Stimulated activated CD4-positive, alpha-beta T cell treated with anti-CD3 and anti-CD28 coated beads, Interleukin-12 subunit alpha, Interleukin-12 subunit beta, amount 100 ng/mL, for 4 hours (primary cell): ENCODE data around the gene TLCD3A.
"Not testable (repeated sequence)": the region's sequence is repeated elsewhere in the genome, so short reads cannot be mapped to it uniquely, and the experiment has no call there.

Experiments
- DNase-seq: peaks from one replicate; pipeline ENCODE4 v3.0.0-alpha.2; 2020

The TLCD3A gene

DNA sequence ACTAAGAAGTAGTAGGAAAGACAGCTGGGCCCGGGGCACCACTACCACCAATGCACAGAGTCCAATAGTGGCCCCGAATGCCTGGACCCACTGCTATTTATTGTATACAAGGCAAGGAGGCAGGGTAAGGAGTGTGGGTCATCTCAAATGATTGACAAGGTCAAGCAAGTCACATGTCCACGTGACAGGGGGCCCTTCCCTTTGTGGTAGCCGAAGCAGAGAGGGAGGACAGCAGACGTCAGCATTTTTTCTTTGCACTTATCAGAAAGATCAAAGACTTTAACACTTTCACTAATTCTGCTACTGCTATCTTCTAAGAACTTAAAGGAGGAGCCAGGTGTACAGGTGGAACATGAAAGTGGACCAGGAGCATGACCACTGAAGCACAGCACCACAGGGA lies 24.3 kb upstream of the TLCD3A start:
- DNase-seq, result no peak

DNA sequence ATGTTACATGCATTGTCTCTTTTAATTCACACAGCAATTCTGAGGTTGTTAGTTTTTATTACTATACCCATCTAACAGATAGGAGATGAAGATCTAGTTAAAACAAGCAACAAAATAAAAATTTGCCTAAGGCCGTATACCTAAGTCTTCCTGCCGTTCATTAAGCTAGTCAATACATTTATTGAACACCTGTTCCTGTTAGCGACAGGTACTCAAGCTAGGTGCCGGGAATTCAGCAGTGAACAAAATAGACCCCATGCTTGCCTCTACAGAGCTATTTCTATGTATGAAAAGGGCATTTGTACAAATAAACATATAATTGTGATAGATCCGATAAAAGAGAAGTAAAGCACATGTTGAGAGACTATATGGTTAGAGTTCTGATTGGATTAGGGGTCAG lies 14.3 kb upstream of the TLCD3A start:
- no peak for DNase-seq

DNA sequence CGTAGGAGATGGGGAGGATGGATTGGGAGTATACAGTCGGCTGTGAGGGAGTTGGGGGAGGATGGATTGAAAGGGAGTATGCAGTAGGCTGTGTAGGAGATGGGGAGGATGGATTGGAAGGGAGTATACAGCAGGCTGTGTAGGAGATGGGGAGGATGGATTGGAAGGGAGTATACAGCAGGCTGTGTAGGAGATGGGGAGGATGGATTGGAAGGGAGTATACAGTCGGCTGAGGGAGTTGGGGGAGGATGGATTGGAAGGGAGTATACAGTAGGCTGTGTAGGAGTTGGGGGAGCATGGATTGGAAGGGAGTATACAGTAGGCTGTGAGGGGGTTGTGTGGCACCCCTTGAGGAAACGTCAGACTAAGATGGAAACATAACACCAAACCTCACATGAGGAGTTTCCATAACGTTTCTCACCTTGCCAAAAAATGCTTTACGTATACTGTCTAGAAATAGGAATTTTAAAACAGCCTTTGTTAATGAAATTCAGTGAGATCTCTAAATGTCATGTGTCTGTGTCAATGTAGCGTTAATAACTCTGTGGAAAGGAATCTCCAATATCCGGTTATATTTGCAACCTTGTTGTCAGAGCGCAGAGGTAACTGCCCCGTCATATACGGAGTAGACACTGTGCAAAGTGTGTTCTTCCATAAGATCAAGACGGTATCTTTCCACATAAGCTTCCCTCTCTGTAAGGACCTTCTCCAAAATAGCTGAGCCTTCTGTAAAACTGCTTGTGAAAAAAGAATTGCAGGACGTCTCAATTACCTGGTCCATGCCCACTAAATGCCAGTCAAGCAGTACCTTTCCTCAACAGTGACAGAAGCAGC lies 11.5 kb upstream of the TLCD3A start:
- no peak for DNase-seq

DNA sequence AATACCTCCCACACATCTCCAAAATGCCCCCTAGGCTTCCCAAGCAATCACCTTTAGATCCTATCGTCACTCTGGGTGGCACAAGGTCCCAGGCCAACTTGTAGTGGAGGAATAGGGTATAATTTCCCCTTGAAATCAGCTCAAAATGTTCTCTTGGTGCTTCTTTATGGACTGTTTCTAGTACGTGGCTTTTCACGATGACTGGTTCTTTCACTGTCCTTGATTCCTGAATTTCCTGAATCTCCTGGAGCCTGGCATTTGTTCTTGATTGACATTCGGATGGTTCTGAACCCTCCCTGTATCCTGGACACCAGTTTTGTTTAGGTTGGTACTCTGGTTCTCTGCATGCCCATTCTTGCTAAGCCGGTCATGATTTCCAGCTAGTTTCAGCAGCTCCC lies 10.9 kb upstream of the TLCD3A start:
- no peak for DNase-seq

DNA sequence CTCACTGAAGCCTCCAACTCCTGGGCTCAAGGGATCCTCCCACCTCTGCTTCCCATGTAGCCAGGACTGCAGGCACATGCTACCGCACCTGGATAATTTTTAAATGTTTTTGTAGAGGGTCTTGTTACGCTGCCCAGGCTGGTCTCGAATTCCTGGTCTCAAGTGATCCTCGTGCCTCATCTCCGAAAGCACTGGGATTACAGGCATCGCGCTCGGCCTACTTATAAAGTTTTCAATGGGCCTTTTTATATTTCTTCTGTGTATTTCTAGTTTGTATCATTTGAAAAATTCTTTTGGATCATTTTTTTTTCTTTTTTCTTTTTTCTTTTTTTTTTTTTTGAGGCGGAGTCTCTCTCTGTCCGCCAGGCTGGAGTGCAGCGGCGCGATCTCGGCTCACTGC lies 7.3 kb upstream of the TLCD3A start:
- DNase-seq, result no peak

DNA sequence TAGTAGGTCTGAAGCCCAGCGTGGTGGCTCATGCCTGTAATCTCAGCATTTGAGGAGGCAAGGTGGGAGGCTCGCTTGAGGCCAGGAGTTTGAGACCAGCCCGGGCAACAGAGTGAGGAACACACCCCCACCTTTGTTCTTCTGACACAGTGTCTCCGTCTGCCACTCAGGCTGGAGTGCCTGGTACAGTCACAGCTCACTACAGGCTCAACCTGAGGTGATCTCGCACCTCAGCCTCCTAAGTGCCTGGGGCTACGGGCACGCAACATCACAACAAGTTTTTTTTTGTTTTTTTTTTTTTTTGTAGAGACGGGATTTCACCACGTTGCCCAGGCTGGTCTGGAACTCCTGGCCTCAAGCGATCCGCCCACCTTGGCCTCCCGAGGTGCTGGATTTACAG lies 6.7 kb upstream of the TLCD3A start:
- DNase-seq, result no peak

DNA sequence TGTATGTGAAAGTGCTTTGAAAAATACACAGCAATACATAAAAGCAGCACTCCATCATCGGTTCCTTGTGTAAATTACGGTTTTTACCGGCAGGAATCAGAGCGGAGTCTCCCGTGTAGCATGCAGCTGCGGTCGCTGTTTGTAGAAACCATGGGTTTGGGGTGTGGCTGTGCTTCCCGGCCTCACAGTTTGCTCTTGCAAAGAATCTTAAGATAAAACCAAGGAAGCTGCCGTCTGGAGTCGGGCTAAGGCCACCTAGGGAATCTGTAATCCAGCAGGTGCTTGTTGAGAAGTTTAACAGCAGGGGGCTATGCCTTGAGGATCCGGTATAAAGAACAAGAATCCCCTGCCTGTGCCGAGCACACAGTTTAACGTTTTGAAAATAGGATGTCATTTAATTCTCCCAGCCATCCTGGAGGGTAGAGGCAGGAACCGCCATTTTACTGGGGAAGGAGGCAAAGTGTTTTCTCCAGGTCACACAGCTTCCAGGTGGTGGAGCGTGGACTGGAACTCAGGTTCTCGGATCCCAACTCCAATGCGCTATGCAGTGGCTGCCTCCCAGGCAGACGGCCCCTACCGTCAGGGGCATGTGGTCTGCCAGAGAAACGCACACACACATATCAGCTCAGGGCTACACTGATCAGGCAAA lies 6.0 kb upstream of the TLCD3A start:
- no peak for DNase-seq

DNA sequence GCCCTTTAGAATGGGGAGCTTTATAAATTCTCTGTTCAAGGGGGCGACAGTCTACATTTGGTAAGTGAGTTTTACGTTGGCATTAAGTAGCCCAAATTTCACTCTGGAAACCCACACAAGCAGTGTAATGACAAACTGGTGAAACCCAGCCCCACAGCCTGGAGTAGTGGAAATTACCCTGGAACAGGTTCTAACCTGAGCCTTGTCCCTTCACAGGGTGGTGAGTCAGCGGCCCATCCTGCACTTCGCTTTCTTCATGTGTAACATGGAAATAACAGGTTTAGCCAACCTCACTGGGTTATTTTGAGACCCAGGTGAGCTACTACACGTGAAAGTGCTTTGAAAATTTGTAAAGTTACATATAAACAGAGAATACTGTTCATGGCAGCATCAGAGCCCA lies 3.5 kb upstream of the TLCD3A start:
- DNase-seq, result no peak

DNA sequence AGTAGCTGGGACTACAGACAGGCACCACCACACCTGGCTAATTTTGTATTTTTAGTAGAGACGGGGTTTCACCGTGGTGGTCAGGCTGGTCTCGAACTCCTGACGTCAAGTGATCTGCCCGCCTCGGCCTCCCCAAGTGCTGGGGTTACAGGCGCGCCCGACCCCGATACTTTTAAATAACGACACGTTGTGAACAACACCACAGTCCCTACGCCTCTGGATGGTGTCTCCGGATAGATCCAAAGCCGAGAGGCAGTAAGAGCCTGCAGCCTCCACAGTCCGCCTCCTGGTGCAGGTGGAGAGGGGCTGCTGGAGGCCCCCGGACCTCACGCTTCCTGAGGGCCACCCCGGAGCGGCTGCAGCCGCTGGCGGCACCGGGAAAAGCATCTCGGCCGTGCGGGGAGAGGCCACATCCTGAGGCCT lies 741 bp upstream of the TLCD3A start:
- DNase-seq, result no peak

DNA sequence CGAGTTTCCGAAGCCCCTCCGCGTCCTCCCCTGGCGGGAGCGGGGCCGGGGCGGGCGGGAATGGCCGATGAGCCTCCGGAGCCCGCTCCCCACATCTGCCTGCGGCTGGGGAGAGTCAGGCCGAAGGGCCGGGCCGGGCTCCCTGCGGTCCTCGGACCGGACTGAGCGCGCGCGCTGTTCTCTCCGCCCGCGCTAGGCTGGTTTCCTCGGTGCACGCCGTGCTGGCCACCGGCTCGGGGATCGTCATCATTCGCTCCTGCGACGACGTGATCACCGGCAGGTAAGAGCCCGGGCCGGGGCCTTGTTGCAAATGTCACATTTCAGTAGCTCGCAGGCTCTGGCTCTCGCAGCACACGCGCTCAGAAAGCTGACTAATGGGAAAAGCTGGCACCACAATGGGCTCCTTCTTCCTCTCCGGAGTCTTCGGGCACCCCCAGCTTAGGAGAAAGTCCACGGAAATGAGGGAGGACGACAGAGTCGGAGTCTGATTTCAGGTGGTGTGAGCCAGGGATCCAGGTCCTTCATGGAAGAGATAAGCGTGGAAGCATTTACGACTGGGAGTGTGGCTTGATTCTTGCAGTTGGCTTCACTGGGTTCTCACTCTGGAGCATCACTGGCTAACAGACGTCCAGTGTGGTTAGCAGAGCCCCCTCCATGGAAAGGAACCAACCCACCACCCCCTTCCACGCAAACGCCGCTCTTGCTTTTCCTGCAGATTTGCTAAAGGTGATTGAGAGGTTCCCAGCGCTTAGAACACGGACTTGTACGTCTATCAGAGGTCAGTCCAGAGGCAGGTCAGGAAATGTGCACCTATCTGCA lies 715 bp downstream of the TLCD3A start:
- peak; percentile 28 for DNase-seq

DNA sequence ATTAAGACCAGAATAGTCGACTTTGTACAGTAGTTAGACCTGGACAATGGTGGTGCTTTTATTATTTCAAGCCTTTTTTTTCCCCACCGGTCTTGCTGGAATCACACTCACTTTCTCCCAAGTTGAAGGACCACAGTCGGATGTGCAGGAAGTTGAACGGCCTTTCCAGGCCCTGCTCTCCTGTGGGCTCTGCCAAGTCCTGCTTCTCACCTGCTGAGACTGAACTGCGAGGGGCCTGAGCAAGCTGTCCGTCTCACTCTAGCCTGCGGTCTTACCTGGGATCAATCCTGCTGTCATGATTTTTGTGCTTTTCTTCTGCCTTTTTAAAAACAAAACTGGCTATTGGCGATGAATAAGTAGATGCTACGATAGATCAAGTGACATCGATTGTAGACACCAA lies 1.3 kb downstream of the TLCD3A start:
- no peak for DNase-seq

DNA sequence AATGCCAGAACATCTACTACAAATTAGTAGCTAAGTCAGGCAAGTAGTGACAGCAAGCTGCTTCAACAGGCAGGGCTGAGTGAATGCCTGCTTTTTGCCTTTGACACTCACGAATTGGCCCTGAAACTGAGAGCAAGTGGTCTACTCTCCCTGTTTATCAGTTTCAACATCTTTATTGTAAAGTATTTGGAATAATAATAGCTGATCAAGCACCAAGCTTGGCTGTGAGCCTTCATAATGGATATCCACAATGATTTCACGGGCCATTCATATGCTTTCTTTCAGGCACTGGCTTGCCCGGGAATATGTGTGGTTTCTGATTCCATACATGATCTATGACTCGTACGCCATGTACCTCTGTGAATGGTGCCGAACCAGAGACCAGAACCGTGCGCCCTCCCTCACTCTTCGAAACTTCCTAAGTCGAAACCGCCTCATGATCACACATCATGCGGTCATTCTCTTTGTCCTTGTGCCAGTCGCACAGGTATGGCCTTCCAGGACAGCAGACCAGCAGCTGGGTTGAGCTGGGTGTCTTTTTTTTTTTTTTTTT lies 5.2 kb downstream of the TLCD3A start:
- no peak for DNase-seq

DNA sequence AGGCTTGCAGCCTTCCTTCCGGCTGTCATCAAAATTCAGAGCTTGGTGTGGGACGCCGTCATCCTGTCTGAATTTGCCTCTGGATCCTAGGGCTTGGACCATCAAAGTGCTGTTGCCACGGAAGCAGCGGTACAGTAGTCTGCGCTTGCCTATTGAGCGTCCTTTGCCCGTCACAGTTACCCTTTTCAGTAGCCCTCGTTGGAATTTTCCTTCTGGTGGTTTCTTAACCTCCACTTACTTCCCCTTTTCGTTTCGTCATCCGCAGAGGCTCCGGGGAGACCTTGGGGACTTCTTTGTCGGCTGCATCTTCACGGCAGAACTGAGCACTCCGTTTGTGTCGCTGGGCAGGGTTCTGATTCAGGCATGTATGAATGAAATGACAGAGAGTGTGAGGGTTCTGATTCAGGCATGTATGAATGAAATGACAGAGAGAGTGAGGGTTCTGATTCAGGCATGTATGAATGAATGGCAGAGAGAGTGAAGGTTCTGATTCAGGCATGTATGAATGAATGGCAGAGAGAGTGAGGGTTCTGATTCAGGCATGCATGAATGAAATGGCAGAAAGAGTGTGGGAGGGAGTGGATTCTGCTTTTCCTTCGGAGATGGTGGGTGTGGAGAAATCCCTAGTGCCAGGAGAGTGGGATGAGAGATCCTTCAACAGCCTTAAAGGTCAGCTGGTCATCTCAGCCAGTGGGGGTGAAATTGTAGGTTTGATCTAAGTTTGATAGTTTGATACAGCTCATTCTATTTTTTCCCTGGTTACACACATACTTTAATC lies 8.0 kb downstream of the TLCD3A start:
- peak; percentile 21 for DNase-seq

DNA sequence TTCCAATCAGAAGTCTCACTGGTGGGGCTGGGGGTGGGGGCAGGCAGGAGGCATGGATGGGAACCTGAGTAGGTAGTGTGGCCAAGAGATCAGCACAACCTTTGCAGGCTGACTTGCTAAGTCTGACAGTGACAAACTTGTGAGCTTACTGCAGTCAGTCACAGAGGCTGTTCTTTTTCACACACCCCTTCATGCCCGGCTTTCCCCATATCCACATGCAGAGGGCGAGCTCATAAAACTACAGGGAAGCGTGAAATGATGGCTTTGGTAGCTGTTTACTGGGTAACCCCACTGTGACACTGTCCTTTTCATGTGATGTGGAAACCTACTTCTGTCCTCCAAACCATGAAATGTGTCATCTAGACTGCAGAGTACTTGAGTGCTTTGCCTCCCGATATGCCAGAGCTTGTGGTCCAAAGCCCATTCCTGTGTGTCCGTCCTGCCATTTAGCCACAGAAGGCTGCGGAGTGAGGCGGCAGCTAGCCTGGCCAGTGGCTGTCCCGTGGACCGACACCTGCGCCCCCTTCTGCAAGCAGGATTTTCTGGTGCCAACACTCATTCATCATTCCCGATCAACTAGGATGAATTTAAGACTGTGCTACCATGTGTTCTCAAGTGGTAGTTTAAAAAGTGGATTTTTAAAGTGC lies 9.9 kb downstream of the TLCD3A start:
- no peak for DNase-seq

DNA sequence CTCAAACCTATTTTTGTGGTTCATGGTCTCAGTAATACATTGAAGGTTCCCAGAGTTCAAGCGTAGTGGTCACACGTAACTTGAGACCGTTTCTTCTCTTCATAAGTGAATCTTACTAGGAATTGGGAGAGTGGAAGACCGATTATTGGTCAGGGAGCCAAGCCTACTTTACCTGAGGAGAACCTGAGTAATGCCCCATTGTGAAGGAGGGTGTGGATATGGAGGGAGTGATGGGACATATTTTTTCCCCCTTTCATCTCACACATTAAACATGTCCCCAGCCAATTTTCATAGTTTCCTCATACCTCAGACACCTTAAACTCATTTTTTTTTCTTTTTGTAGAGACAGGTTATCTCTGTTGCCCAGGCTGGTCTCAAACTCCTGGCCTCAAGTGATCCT lies 10.7 kb downstream of the TLCD3A start:
- DNase-seq, result no peak

DNA sequence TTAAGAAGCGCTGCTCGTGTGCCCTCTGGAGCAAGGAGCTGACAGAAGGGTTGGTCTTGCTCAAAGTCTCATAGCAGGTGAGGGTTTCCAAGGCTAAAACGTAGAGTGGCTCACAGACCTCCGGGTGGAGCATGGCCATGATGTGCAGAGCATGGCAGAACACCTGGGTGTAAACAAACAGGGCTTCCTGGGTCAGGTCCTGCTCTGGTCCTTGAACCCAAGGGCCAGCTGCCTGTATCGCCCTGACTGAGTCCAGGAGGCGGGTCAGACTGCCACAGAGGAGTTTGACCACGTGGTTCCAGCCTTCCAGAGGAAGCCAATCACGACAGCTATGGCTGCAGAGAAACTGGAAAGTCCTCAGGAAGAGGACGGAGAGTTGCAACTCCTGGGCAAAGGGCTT lies 12.5 kb downstream of the TLCD3A start:
- DNase-seq, result no peak

DNA sequence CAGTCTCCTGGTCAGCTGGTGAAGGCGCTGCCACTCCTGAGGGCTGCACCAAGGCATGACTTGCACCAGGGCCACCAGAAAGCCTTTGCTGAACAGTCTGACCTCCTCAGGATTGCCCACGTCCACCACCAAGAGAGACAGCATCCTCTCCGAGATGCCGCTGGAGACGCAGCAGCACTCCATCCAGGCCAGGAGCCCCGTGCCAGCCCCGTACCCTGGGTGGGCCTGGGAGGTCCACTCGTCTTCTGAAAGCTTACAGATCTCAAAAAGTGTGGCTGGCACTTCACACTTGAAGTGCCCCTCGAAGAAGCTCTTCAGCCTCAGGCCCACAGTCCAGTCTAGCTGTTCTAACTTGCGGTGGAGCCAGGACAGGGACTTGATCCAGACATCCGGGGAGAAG lies 13.0 kb downstream of the TLCD3A start:
- DNase-seq, result no peak

DNA sequence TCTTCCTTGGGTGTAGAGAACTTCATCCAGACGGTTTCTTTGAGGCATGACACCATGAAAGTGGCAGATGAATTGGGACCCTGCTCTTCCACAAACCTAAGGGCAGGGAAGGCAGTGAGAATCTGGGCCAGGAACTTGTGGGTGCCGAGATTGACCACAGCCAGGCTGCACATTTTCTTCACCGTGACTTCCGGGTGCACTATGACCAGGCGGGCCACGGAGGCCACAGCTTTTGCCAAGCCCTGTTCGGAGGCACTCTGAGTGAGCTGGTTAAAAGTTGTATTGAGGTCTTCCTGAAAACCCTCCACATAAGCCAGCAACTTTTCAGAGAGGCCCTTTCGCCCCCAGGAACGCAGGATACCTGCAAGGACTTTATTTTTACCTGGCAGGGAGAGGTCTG lies 13.8 kb downstream of the TLCD3A start:
- no peak for DNase-seq

DNA sequence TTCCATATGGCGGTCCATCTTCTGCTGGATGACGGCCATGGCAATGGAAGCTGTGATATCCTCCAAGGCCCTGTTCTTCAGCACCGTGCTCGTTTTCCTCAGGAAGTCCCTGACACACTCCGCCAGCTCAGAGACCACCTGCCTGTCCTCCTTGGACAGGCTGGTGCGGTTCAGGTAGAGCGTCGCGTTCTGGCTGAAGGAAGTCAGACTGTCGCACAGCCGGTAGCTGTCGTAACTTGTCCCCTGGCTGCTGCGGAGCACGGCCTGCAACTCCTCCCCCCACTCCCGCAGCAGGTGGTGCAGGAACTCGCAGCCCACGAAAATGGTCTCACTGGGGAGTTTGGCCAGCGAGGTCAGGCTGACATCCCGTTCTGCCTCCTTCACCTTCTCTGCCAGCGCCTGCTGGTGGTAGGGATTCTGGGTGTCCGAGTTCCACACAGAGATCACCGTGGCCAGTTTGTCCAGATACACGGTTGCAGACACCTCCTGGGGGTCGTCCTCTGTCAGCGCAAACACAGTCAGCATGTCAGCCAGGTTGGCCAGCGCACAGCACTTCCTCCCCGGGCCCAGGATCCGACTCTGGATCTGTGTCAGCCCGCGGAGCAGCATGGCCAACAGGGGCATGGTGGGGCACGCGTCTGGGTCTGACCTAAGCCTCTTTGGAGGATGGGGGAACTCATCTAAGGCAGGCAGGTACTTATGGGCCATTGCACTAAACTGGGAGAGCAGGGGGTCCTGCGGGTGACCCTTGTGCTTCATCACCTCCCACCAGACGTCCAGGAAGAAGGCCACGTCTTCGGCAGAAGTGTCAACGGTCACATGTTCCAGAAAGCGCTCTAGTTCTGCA lies 14.6 kb downstream of the TLCD3A start:
- DNase-seq, result no peak

DNA sequence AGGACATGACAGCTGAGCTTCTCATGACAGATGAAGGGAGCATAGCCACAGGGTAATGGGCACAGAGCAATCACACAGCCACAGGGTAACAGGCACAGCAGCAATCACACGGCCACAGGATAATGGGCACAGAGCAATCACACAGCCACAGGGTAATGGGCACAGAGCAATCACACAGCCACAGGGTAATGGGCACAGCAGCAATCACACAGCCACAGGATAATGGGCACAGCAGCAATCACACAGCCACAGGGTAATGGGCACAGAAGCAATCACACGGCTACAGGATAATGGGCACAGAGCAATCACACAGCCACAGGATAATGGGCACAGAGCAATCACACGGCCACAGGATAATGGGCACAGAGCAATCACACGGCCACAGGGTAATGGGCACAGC lies 16.2 kb downstream of the TLCD3A start:
- DNase-seq, result not testable (repeated sequence)

DNA sequence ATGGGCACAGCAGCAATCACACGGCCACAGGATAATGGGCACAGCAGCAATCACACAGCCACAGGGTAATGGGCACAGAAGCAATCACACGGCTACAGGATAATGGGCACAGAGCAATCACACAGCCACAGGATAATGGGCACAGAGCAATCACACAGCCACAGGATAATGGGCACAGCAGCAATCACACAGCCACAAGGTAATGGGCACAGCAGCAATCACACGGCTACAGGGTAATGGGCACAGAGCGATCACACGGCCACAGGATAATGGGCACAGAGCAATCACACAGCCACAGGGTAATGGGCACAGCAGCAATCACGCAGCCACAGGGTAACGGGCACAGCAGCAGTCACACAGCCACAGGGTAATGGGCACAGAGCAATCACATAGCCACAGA lies 17.0 kb downstream of the TLCD3A start:
- not testable (repeated sequence) for DNase-seq
